Progenitor cell of endocrine pancreas (in vitro differentiated cells): ENCODE measurements around the gene CD207. TPM values are rescaled to one million over a fixed set of nuclear protein-coding genes. Genes with fewer than 3 reads are reported as not detected.

Source experiments
- DNase-seq: peaks from one replicate; pipeline ENCODE4 v3.0.0; 2021; ENCODE audit warnings: low spot score; ENCODE audit not compliant: unreplicated experiment
- H3K27ac Mint-ChIP-seq: 2 replicates; pipeline ENCODE4 v1.8.0; 2021; ENCODE audit warnings: mild to moderate bottlenecking, moderate library complexity, mixed read lengths
- H3K27me3 Mint-ChIP-seq: 2 replicates; pipeline ENCODE4 v1.8.0; 2021; ENCODE audit warnings: mixed read lengths
- H3K36me3 Mint-ChIP-seq: 2 replicates; pipeline ENCODE4 v1.8.0; 2022; ENCODE audit warnings: mixed read lengths; ENCODE audit not compliant: insufficient read depth
- H3K4me1 Mint-ChIP-seq: 2 replicates; pipeline ENCODE4 v1.8.0; 2021; ENCODE audit warnings: low read depth, mixed read lengths
- H3K4me3 Mint-ChIP-seq: 2 replicates; pipeline ENCODE4 v1.8.0; 2021; ENCODE audit warnings: low read depth, mild to moderate bottlenecking, moderate library complexity, mixed read lengths
- H3K9me3 Mint-ChIP-seq: 2 replicates; pipeline ENCODE4 v1.8.0; 2021; ENCODE audit warnings: low read depth, mixed read lengths
- total RNA-seq: library from RNA; stranded (reverse); gene quantifications from 2 replicates; pipeline ENCODE4 v1.2.1, GENCODE V29; 2021
- TF ChIP-seq, protein P1 (sequence below): fragments of 200-600 bp; sonication (generic); IDR thresholded peaks from one replicate; pipeline ENCODE4 v1.5.0; 2021; ENCODE audit warnings: antibody characterized with exemption, mild to moderate bottlenecking; ENCODE audit not compliant: unreplicated experiment

CD207 gene
- total RNA-seq, 1 donor from 2014 or later, result not detected

DNA sequence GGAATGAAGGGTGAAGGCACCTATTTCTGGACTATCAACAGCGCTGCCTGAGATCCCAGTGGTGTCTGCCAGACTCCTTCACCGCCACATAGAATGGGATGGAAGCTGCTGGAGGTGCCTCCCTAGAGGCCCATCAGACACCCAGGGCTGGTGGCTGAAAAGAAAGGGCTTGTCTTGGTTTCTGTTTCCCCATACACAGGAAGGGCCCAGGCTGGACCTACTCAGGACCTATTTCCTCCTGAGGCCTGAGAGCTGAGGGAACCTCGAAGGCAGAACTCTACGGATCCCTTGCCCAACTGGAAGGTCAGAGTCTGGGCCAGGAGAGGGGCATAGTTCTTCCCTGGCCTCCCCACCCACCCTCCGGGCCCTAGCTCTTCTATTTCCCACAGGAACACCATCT lies 12.4 kb downstream of the CD207 start:
- TF ChIP-seq, protein P1, sequence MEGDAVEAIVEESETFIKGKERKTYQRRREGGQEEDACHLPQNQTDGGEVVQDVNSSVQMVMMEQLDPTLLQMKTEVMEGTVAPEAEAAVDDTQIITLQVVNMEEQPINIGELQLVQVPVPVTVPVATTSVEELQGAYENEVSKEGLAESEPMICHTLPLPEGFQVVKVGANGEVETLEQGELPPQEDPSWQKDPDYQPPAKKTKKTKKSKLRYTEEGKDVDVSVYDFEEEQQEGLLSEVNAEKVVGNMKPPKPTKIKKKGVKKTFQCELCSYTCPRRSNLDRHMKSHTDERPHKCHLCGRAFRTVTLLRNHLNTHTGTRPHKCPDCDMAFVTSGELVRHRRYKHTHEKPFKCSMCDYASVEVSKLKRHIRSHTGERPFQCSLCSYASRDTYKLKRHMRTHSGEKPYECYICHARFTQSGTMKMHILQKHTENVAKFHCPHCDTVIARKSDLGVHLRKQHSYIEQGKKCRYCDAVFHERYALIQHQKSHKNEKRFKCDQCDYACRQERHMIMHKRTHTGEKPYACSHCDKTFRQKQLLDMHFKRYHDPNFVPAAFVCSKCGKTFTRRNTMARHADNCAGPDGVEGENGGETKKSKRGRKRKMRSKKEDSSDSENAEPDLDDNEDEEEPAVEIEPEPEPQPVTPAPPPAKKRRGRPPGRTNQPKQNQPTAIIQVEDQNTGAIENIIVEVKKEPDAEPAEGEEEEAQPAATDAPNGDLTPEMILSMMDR, result no peak
- no peak overlapping the region for H3K27ac Mint-ChIP-seq
- H3K27me3 Mint-ChIP-seq, result peaks cover 41% of the 10 kb centered on the region
- H3K4me1 Mint-ChIP-seq, result no peaks in the 10 kb centered on the region
- H3K36me3 Mint-ChIP-seq, result no peaks in the 10 kb centered on the region
- DNase-seq, result no peak
- no peak overlapping the region for H3K4me3 Mint-ChIP-seq
- no peaks in the 10 kb centered on the region for H3K9me3 Mint-ChIP-seq

DNA sequence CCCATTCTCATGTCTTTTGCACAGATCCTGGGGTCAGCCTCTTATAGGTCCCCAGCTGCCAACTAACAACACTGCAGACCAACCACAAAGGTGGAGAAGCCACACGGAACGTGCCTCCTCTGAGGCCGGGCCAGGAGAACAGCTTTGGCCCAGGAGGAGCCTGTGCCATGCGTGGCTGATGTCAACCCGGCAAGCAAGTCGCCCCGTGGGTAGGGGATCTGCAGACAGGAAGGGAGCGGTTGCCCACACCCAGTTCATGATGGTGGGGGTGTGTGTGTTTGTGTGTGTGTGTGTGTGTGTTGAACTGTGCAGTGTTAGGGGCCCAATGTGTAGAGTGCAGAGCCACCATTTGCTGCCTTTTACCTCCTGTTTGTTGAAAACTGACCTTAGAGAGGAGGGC lies 12.8 kb downstream of the CD207 start:
- Mint-ChIP-seq H3K9me3 (no peaks in the 10 kb centered on the region), H3K4me1 (no peaks in the 10 kb centered on the region), H3K27ac (no peak overlapping the region), H3K4me3 (no peak overlapping the region), H3K36me3 (no peaks in the 10 kb centered on the region), H3K27me3 (peaks cover 45% of the 10 kb centered on the region)
- TF ChIP-seq, protein P1, result no peak
- DNase-seq, result no peak

DNA sequence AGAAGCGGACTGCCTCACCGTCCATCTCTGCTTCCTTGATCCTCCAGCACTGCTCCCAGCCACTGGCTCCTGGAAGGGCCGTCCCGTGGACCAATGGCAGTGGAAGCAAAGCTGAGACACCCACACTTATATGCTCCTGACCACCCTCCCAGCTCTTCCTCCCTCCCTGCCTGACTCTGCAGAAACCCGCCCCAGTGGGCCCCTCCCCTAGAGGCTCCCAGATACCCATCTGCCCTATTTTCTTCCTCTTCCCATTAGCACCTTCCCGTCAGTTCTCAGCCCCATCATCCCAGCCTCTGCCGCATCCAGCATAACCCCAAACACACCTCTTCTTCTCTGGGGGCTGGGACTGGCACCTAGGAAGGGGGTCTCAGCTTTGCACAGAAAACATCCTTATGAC lies 15.1 kb downstream of the CD207 start, which contains the start of gene CLEC4F:
Gene CLEC4F, minus strand, starts transcription at position 101 of the 400 bp plus-strand sequence. Its CDS starts 76 bp downstream, at position 25.
- TF ChIP-seq, protein P1, result no peak
- no peaks in the 10 kb centered on the region for H3K36me3 Mint-ChIP-seq
- H3K27me3 Mint-ChIP-seq, result peaks cover 50% of the 10 kb centered on the region
- no peak within 1 kb of the TSS for H3K4me3 Mint-ChIP-seq
- no peaks in the 10 kb centered on the region for H3K9me3 Mint-ChIP-seq
- no peaks in the 10 kb centered on the region for H3K4me1 Mint-ChIP-seq
- H3K27ac Mint-ChIP-seq, result no peak within 1 kb of the TSS
- no peak for DNase-seq

DNA sequence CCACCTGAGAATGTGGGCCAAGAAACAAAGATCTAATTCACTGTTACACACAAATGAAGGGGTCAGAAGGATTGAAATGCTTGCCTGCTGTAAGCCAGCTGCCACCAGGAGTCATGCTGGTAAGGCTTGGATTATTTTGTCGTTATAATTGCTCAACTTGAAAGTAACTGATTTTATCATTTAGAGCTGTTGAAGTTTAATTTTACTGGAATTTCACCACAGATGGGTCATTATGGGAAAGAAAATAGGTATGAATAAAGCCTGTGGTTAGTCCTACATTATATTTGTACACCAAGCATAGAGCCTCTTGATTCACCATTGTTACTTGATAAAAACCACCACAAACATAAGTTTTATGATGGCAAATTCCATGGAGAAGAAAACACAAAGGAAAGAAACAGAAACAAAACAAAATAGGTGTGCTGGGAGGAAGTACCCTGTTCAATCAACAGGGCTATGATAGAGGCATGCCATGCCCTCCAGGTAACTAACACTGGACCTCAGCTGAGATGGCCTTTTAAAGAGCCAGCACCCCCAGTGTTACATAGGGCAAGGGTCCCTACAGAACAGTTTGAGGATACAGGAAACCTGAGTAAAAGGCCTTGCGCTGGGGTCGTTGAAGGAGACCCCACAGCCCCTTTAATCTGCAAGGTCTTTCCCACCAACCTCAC lies 18.2 kb downstream of the CD207 start:
- Mint-ChIP-seq H3K27ac (no peak overlapping the region), H3K36me3 (no peaks in the 10 kb centered on the region), H3K4me1 (no peaks in the 10 kb centered on the region), H3K27me3 (peaks cover 61% of the 10 kb centered on the region), H3K9me3 (no peaks in the 10 kb centered on the region), H3K4me3 (no peak overlapping the region)
- TF ChIP-seq, protein P1, result no peak
- DNase-seq, result no peak

DNA sequence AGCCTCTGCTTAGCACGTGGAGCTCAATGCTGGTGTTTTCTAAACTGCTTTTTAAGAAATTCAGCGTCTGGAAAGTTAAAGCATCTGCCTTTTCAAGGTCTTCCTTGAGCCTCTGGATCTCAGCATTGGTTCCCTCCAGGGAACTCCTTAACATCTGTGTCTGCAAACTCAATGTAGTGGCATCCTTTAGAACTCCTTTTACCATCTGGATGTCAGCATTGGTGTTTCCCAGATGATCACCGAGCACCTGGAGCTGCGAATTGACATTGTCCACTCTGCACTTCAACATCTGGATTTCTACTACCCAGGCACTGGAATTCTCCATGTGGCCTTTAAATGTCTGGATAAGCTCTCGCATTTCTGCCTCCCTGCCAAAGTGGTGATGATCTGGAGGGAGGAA lies 18.9 kb downstream of the CD207 start:
- Mint-ChIP-seq H3K27me3 (peaks cover 68% of the 10 kb centered on the region), H3K9me3 (no peaks in the 10 kb centered on the region), H3K27ac (no peak overlapping the region), H3K4me3 (no peak overlapping the region), H3K4me1 (no peaks in the 10 kb centered on the region), H3K36me3 (no peaks in the 10 kb centered on the region)
- TF ChIP-seq, protein P1, result no peak
- DNase-seq, result no peak
